ENCODE measurements around the gene ANXA2R. TPM values are rescaled to one million over a fixed set of nuclear protein-coding genes. Genes with fewer than 3 reads are reported as not detected.

ANXA2R gene
- total and polyA plus RNA-seq, 2 of the 13 experiments (the other 11 are each of a cell fraction or from before 2014, with no cell fraction given) = 0.95 to 1.3 TPM

DNA sequence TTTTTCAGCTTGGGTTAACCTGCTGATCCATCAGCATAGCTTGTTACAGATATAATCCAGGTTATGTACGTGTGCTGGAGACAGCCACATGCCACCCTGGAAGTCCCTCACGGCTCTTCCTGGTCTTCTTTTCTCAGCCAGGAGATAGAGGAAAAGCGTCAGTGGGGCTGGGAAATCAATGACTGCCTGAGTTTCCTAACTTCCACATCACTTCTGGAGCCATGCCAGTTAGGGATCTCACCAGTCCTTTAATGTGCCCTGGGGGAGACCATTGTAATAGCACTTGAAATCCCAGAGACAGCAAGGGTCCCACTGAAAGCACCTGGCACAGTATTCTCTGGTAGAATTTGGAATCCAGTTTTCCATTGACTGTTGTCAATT, 29.2 kb downstream of the ANXA2R start (continued):
- TF ChIP-seq, protein P1, sequence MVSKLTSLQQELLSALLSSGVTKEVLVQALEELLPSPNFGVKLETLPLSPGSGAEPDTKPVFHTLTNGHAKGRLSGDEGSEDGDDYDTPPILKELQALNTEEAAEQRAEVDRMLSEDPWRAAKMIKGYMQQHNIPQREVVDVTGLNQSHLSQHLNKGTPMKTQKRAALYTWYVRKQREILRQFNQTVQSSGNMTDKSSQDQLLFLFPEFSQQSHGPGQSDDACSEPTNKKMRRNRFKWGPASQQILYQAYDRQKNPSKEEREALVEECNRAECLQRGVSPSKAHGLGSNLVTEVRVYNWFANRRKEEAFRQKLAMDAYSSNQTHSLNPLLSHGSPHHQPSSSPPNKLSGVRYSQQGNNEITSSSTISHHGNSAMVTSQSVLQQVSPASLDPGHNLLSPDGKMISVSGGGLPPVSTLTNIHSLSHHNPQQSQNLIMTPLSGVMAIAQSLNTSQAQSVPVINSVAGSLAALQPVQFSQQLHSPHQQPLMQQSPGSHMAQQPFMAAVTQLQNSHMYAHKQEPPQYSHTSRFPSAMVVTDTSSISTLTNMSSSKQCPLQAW (CRISPR knock-in tag; IDR thresholded peaks at IDR 0.05) = 0 out of 2 replicates have a peak, but pooled peaks have one; percentile 8
- TF ChIP-seq KLF11 (CRISPR knock-in tag; IDR thresholded peaks at IDR 0.05) (no peak), ZNF431 (CRISPR knock-in tag; IDR thresholded peaks at IDR 0.05; ENCODE audit: borderline replicate concordance, low read depth) (no peak), RNF2 (conservative IDR thresholded peaks at IDR 0.05; ENCODE audit: low read depth) (no peak), ADNP (CRISPR knock-in tag; IDR thresholded peaks at IDR 0.05) (no peak)
- TF ChIP-seq, protein P2, sequence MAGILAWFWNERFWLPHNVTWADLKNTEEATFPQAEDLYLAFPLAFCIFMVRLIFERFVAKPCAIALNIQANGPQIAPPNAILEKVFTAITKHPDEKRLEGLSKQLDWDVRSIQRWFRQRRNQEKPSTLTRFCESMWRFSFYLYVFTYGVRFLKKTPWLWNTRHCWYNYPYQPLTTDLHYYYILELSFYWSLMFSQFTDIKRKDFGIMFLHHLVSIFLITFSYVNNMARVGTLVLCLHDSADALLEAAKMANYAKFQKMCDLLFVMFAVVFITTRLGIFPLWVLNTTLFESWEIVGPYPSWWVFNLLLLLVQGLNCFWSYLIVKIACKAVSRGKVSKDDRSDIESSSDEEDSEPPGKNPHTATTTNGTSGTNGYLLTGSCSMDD (CRISPR knock-in tag; IDR thresholded peaks at IDR 0.05) = no peak
- TF ChIP-seq, protein P3, sequence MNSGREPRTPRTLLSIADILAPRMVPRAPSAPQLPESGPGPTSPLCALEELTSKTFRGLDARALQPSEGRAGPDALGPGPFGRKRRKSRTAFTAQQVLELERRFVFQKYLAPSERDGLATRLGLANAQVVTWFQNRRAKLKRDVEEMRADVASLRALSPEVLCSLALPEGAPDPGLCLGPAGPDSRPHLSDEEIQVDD (CRISPR knock-in tag; IDR thresholded peaks at IDR 0.05; ENCODE audit: borderline replicate concordance) = no peak
- TF ChIP-seq, protein P4, sequence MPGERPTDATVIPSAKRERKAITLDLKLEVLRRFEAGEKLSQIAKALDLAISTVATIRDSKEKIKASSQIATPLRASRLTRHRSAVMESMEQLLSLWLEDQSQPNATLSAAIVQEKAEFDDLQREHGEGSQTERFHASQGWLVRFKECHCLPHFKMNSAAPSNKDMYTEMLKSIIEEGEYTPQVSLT (CRISPR knock-in tag; IDR thresholded peaks at IDR 0.05; ENCODE audit: borderline replicate concordance, low read depth) = no peak
